Naive thymus-derived CD8-positive, alpha-beta T cell (primary cell): ENCODE data around the gene MEAK7. TPM values are rescaled to one million over a fixed set of nuclear protein-coding genes. Genes with fewer than 3 reads are reported as not detected.

Experiments
- ATAC-seq, 2 donors: fragments of 150-1000 bp; cut with Tn5 transposase in 1 of 2; sonication (Bioruptor Pico), chemical (Tn5 transposase) in 1 of 2; 1 replicate in 1 of 2; 2 replicates in 1 of 2; pipeline ENCODE4 v1.10.0; 2021; ENCODE audit warnings: mild to moderate bottlenecking in 2 of 2, moderate library complexity in 2 of 2
- POLR2A ChIA-PET: fragments of 350-600 bp; sonication (Branson Sonifier 250); formaldehyde crosslinking; loops from one replicate; lab custom pipeline; 2021; ENCODE audit warnings: antibody characterized with exemption; lab: Charles Lee
- DNase-seq, 10 donors: peaks; one replicate each; pipeline versions ENCODE4 v3.0.0 to v3.0.0-alpha.2; 2020 to 2022
- H3K27ac Mint-ChIP-seq, 10 donors: one replicate each; pipeline ENCODE4 v1.8.0; 2020 to 2022; ENCODE audit warnings: mild to moderate bottlenecking in 10 of 10, mixed read lengths in 10 of 10, moderate library complexity in 4 of 10, inconsistent platforms in 1 of 10
- H3K27me3 Mint-ChIP-seq, 5 donors: one replicate each; pipeline ENCODE4 v1.8.0; 2021 to 2022; ENCODE audit warnings: mixed read lengths in 5 of 5
- H3K36me3 Mint-ChIP-seq, 3 donors: one replicate each; pipeline ENCODE4 v1.8.0; 2020 to 2022; ENCODE audit warnings: mixed read lengths in 3 of 3, mild to moderate bottlenecking in 2 of 3, inconsistent platforms in 1 of 3
- H3K4me1 Mint-ChIP-seq, 4 donors: one replicate each; pipeline ENCODE4 v1.8.0; 2021 to 2022; ENCODE audit warnings: mixed read lengths in 4 of 4
- H3K4me3 Mint-ChIP-seq, 10 donors: one replicate each; pipeline ENCODE4 v1.8.0; 2020 to 2022; ENCODE audit warnings: mild to moderate bottlenecking in 10 of 10, mixed read lengths in 10 of 10, moderate library complexity in 6 of 10, inconsistent platforms in 1 of 10
- H3K9me3 Mint-ChIP-seq, 9 donors: one replicate each; pipeline ENCODE4 v1.8.0; 2020 to 2022; ENCODE audit warnings: mixed read lengths in 9 of 9, mild to moderate bottlenecking in 3 of 9, inconsistent platforms in 1 of 9, moderate library complexity in 1 of 9
- polyA plus RNA-seq, 3 donors: library from polyadenylated mRNA; unstranded; fragments of 300-500 nt; fragmentation: Illumina TruSeq; gene quantifications; one replicate each; pipeline ENCODE4 v1.2.3, GENCODE V29; 2021
- total RNA-seq, 8 experiments: library from RNA in 2 of 8; stranded (reverse) in 2 of 8; gene quantifications; one replicate each; pipeline ENCODE4 v1.2.3 and lab custom pipeline; 2021 to 2026

Gene MEAK7, protein sequence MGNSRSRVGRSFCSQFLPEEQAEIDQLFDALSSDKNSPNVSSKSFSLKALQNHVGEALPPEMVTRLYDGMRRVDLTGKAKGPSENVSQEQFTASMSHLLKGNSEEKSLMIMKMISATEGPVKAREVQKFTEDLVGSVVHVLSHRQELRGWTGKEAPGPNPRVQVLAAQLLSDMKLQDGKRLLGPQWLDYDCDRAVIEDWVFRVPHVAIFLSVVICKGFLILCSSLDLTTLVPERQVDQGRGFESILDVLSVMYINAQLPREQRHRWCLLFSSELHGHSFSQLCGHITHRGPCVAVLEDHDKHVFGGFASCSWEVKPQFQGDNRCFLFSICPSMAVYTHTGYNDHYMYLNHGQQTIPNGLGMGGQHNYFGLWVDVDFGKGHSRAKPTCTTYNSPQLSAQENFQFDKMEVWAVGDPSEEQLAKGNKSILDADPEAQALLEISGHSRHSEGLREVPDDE
- total RNA-seq, result 1 to 10 TPM; 7.1 to 8.9 TPM
- polyA plus RNA-seq, result 1 to 10 TPM; 3.7 to 6.7 (median 4.6) TPM
- total RNA-seq (lab: John Stamatoyannopoulos, UW), result 2.0 to 14.6 (median 5.5) reads per million in 6 experiments

DNA sequence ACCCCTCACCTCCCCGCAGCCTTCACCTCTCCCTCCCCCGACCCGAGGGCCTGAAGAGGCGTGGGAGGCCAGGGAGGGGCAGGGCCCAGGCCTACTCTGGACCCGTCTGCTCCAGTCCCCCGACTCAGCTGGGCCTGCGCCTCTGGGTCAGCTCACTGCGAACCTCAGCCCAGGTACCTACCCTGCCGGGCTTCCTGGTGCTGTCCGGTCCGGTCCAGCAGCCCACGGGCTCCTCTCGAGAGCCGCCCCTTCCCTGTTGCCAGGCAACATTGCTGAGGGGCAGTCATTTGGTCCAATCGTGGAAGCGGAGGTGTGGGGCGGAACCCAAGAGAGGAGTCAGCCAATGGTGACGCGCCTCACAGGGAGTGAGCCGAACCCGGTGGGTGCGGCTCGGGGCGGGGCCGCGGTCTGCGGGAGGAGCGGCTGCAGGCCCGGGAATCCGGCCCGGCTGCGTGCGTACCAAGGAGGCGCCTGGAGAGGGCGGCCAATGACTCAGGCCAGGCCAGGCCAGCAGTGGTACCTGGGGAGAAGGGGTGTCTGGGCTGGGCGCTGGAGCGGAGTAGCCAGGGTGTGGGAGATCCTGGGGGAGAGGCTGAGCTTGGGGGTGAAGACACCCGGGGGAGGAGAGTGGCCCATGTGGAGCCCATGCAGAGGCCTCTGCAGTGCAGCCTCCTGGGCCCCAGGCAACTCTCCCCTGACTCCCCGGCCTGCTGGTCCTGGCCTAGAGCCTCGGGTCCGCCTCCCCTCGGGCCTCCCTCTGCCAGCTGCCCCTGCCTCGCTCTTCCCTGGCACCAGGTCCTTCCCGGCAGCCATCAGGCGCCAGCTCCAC lies at the start of gene MEAK7:
Gene MEAK7 (minus strand): TSS at position 240 of the 829 bp plus-strand sequence. CDS start 6,573 bp downstream, outside the sequence.
- DNase-seq (peak; percentile 92 to 98 (median 97)), ATAC-seq (peak; percentile 95 to 97)
- H3K9me3 Mint-ChIP-seq, result no peaks in the 10 kb centered on the region
- H3K36me3 Mint-ChIP-seq, result peaks cover 0 to 7% (median 0%) of the 10 kb centered on the region in 3 donors
- peaks cover 19 to 68% (median 60%) of the 10 kb centered on the region in 4 donors for H3K4me1 Mint-ChIP-seq
- H3K27ac Mint-ChIP-seq, result peak within 1 kb of the TSS; percentile 74 to 93 (median 82)
- no peaks in the 10 kb centered on the region for H3K27me3 Mint-ChIP-seq
- POLR2A ChIA-PET, result interaction anchor here (0.5 to 3.1 kb wide), 13 partner anchors 10 to 388 kb away, joined by 3 to 10 read pairs (median 4); partner anchors contain the start of genes COTL1 and MBTPS1
- H3K4me3 Mint-ChIP-seq, result peak within 1 kb of the TSS; percentile 82 to 94 (median 90)

DNA sequence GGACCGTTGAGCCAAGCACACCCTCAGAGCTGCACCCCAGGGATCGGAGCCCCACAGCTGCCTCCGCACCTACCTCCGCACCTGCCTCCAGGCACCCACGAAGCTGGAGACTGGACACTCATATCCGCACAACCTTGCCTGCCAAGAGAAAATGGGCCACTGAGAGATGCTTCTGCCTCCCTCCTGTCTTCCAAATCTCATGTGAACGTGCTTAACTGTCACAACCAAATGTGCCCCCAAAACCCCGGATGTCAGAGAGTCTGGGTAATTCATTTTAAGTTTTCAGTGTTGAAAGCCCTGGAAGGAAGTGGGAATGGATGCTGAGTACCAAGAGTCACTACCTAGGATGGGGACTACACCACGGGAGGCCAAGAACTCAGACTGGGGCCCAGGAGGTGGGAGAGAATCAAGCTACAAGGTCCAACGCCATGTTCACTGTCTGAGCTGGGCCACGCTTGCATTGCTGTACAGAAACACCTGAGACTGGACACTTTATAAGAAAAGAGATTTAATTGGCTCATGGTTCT lies 49.5 kb upstream of the MEAK7 start:
- peak overlapping the region; percentile 82 to 99 (median 90) for H3K4me3 Mint-ChIP-seq
- peak in 9 of 10 donors; percentile 29 to 85 (median 74) for DNase-seq
- ATAC-seq, result peak; percentile 59 to 82
- POLR2A ChIA-PET, result interaction anchor here (0.7 to 3.6 kb wide), 14 partner anchors 10 to 62 kb away, joined by 3 to 16 read pairs (median 4); no protein-coding TSS in a partner anchor
- H3K9me3 Mint-ChIP-seq, result no peaks in the 10 kb centered on the region
- H3K27me3 Mint-ChIP-seq, result no peaks in the 10 kb centered on the region
- peaks cover 0 to 1% (median 0%) of the 10 kb centered on the region in 3 donors for H3K36me3 Mint-ChIP-seq
- peak overlapping the region; percentile 85 to 98 (median 94) for H3K27ac Mint-ChIP-seq
- peaks cover 41 to 60% (median 57%) of the 10 kb centered on the region in 4 donors for H3K4me1 Mint-ChIP-seq

DNA sequence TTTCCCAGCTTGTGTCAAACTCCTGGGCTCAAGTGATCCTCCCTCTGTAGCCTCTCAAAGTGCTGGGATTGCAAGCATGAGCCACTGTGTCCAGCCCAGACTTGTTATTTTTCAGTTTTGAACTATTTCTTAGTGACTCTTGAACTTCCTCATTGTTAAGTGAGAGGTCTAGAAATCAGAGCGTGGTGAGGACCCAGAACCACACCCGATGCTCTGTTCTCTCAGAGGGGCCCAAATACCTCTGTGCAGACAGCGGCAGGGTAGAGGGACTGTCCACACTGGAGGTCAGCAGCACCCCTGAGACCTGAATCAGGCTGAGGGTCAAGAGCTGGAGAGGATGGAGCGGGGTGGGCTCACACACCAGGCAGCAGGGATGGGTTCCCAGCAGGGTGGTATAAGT lies 47.7 kb upstream of the MEAK7 start:
- no peaks in the 10 kb centered on the region for H3K27me3 Mint-ChIP-seq
- peak overlapping the region; percentile 85 to 98 (median 94) for H3K27ac Mint-ChIP-seq
- H3K4me1 Mint-ChIP-seq, result peaks cover 42 to 70% (median 65%) of the 10 kb centered on the region in 4 donors
- DNase-seq (peak in 1 of 10 donors; percentile 16), ATAC-seq (no peak)
- H3K4me3 Mint-ChIP-seq, result peak overlapping the region; percentile 82 to 99 (median 90)
- H3K9me3 Mint-ChIP-seq, result no peaks in the 10 kb centered on the region
- POLR2A ChIA-PET, result interaction anchor here (0.6 to 3.6 kb wide), 15 partner anchors 9 to 96 kb away, joined by 3 to 16 read pairs (median 5); partner anchors contain the start of genes COTL1 and KLHL36
- H3K36me3 Mint-ChIP-seq, result peaks cover 0 to 2% (median under 1%) of the 10 kb centered on the region in 3 donors

DNA sequence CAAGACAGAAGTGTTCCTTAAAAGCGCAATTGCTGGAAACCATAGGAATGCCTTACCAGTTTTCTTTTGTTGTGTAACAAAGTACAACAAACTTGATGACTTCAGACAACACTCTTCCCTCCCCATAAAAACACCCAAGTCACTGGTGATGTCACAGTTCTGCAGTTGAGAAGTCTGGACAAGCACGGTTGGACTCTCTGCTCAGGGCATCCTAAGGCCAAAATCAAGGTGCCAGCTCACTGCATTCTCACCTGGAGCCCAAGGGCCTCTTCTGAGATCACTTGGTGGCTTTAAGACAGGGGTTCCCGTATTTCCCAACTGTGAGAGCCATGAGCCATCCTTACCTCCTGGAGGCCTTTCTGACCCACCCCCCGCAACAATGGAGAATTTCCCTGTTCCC lies 45.6 kb upstream of the MEAK7 start:
- Mint-ChIP-seq H3K27me3 (peaks cover 0 to 2% (median 0%) of the 10 kb centered on the region in 5 donors), H3K4me3 (peak overlapping the region; percentile 26 to 93 (median 82)), H3K4me1 (peaks cover 48 to 74% (median 67%) of the 10 kb centered on the region in 4 donors), H3K36me3 (peaks cover 0 to 8% (median 2%) of the 10 kb centered on the region in 3 donors), H3K27ac (peak overlapping the region; percentile 75 to 100 (median 98)), H3K9me3 (no peaks in the 10 kb centered on the region)
- POLR2A ChIA-PET, result interaction anchor here (0.5 to 2.6 kb wide), 10 partner anchors 10 to 68 kb away, joined by 3 to 26 read pairs (median 7); partner anchors contain the start of gene COTL1
- no peak for DNase-seq
- no peak for ATAC-seq

DNA sequence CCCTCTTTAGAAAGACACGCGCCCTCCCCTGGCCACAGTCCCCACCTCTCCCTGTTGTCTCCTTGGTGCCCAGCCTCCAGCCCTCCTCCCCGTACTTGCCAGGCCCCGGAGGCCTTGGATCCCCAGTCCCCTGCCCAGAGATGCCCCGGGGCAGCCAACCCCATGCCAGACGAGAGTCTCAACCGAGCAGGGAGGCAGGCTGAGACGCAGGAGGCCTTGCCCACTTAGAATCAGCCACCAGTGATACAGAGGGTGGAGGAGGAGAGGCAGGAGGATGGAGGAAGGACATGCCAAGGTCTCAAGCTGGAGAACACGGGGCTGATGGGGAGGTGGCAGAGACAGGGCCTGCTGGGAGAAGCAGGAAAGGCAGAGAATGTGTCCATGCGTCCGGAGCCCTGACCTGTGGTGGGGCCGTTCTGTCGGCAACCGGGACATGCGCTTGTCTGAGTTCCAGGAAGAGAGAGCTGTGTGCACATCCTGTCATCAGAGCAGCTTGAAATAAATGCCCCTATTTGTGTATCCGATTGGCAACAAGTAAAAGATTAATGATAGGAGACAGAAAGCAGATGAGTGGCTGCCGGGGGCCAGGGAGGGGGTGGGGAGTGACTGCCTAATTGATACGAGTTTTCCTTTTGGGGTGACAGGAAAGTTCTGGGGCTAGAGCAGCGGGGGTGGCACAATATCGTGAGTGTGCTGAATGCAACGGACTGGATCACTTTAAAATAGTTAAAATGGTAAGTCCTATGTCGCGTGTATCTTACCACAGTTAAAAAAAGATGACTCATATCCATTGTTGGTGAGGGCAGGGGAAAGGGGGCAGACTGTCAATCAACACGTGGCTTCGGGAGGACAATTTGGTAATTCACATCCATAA lies 44.7 kb upstream of the MEAK7 start:
- POLR2A ChIA-PET, result interaction anchor here (0.6 to 2.6 kb wide), 18 partner anchors 9 to 362 kb away, joined by 3 to 26 read pairs (median 6); partner anchors contain the start of genes COTL1 and TAF1C
- peaks cover 0 to 2% (median 0%) of the 10 kb centered on the region in 5 donors for H3K27me3 Mint-ChIP-seq
- peak overlapping the region; percentile 95 to 100 (median 98) for H3K27ac Mint-ChIP-seq
- H3K9me3 Mint-ChIP-seq, result no peaks in the 10 kb centered on the region
- peaks cover 0 to 8% (median 2%) of the 10 kb centered on the region in 3 donors for H3K36me3 Mint-ChIP-seq
- peaks cover 49 to 74% (median 67%) of the 10 kb centered on the region in 4 donors for H3K4me1 Mint-ChIP-seq
- ATAC-seq (peak; percentile 51 to 59), DNase-seq (peak in 7 of 10 donors; percentile 10 to 63 (median 41))
- H3K4me3 Mint-ChIP-seq, result peak overlapping the region; percentile 85 to 94 (median 91)

DNA sequence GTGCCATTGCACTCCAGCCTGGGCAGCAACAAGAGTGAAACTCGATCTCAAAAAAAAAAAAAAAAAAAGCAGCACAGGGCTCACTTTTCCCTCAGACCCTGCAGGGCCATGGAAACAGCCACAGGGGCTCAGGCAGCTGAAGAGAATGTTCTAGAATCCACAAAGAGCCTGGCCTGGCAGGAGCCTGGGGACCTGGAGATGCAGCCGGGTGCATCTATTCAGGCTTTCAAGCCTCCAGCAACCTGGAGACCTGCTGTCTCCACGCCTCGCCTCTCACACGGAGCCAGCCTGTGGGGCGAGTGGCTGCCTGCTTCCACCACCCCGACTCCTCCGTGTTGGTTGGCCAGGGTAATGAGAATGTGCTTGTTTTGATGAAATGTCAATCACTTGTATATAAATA lies 44.0 kb upstream of the MEAK7 start:
- peaks cover 0 to 8% (median 2%) of the 10 kb centered on the region in 3 donors for H3K36me3 Mint-ChIP-seq
- H3K9me3 Mint-ChIP-seq, result no peaks in the 10 kb centered on the region
- DNase-seq (no peak), ATAC-seq (peak in 1 of 2 donors; percentile 8)
- H3K27me3 Mint-ChIP-seq, result peaks cover 0 to 2% (median 0%) of the 10 kb centered on the region in 5 donors
- POLR2A ChIA-PET, result interaction anchor here (0.7 to 2.6 kb wide), 16 partner anchors 9 to 362 kb away, joined by 3 to 26 read pairs (median 6); partner anchors contain the start of genes COTL1 and TAF1C
- peaks cover 45 to 72% (median 63%) of the 10 kb centered on the region in 4 donors for H3K4me1 Mint-ChIP-seq
- peak overlapping the region in 8 of 10 donors; percentile 85 to 94 (median 92) for H3K4me3 Mint-ChIP-seq
- H3K27ac Mint-ChIP-seq, result peak overlapping the region in 9 of 10 donors; percentile 95 to 100 (median 98)

DNA sequence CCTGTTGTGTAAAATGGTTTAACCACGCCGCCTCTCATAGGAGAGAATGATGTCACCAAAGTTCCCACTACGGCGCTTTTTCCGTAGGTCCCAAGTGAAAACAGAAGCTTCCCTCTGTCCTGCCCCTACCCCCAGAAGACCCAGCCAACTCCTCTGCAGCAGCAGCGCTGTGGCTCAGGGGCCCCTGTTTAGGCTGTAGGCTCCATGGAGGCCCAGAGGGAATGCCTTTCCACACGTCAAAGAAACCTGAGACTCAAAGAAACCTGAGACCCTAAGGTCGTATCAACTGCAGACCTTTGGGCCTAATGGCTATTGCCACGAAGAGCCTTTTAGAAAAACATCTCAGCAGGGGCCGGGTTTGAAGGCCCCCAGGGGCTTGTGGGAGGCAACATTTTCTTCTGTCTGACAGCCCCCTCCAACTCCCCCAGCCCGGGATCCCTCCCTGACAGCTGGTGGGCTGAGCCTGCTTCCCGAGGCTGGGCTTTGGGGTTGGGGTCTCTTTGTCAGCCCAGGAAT lies 43.1 kb upstream of the MEAK7 start:
- POLR2A ChIA-PET, result interaction anchor here (0.7 to 1.2 kb wide), 4 partner anchors 33 to 66 kb away, joined by 3 to 5 read pairs (median 4); no protein-coding TSS in a partner anchor
- H3K27ac Mint-ChIP-seq, result peak overlapping the region in 6 of 10 donors; percentile 43 to 98 (median 78)

DNA sequence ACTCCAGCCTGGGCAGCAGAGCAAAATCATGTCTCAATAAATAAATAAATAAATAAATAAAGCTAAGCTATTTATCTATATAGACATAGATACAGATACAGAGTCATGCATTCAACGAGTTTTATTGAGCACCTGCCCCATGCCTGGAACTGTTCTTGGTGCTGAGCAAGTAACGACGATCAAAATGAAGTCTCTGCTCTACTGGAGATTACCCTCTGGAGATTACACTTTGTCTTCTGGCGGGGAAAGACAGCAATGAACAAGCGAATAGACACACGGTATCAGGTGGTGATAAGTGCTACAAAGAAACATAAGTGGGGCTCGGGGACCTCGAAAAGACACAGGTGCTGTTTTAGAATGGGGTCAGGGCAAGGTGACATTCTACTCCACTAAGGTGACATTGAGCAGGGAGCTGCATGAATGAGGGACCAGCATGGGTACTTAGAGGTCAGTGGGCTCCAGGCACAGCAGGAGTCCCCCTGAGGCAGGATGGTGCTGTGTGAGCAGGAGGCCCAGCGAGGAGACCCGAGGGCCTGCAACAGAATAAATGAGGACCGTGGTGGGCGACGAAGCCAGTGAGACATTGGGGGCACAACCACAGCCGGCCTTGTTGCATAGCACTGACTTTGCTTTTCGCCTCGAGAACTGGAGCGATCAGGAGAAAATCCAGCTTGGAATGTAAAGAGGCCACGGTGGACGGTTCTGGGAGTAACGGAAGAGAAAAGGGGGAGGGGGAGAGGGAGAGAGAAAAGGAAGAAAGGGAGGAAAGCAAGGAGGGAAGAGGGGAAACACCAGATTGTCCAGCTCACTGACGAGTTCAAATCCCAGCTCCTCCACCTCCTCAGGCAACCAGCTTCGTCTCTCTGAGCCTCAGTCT lies 42.4 kb upstream of the MEAK7 start:
- peak overlapping the region in 6 of 10 donors; percentile 6 to 65 (median 36) for H3K4me3 Mint-ChIP-seq

More for the DNA sequence above, 43.1 kb upstream of the MEAK7 start:
- H3K36me3 Mint-ChIP-seq, result peaks cover 0 to 8% (median 2%) of the 10 kb centered on the region in 3 donors
- no peaks in the 10 kb centered on the region for H3K9me3 Mint-ChIP-seq
- DNase-seq, result no peak
- H3K4me3 Mint-ChIP-seq, result peak overlapping the region in 2 of 10 donors; percentile 29 to 49
- H3K27me3 Mint-ChIP-seq, result peaks cover 0 to 2% (median 0%) of the 10 kb centered on the region in 5 donors
- peaks cover 41 to 69% (median 57%) of the 10 kb centered on the region in 4 donors for H3K4me1 Mint-ChIP-seq
- ATAC-seq, result no peak

DNA sequence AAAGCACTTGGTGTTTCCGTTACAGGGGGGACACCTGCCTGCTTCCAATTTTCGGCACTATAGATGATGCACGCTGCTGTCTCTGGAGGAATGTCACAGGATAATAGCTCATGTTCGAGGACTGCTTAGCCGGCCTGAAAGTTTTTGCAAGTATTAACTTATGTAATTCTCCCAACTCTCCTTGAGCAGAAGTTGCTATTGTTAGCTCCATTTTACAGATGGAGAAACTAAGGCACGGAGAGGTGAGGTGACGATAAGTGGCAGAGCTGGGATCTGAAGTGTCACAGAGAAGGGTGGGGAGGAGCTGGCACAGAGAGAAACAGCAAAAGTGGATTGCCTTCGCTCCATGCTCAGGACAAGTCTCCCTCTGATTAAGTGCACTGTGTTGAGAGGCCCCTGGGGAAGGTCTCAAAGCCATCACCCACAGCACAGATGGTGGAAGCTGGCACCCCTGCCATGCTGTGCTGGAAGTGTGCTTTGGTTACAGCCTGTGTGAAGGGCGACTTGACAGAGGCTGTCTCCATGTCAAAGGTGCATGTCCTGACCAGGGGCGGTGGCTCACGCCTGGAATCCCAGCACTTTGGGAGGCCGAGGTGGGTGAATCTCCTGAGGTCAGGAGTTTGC lies 40.8 kb upstream of the MEAK7 start:
- POLR2A ChIA-PET, result interaction anchor here (0.6 to 0.9 kb wide), 2 partner anchors 31 to 101 kb away, joined by 3 read pairs; no protein-coding TSS in a partner anchor
- DNase-seq (no peak), ATAC-seq (no peak)
- H3K9me3 Mint-ChIP-seq, result no peaks in the 10 kb centered on the region
- peaks cover 30 to 58% (median 42%) of the 10 kb centered on the region in 4 donors for H3K4me1 Mint-ChIP-seq
- peak overlapping the region in 3 of 10 donors; percentile 8 to 61 (median 30) for H3K4me3 Mint-ChIP-seq
- peak overlapping the region in 4 of 10 donors; percentile 45 to 74 (median 54) for H3K27ac Mint-ChIP-seq
- H3K27me3 Mint-ChIP-seq, result peaks cover 0 to 2% (median 0%) of the 10 kb centered on the region in 5 donors
- peaks cover 0 to 8% (median 2%) of the 10 kb centered on the region in 3 donors for H3K36me3 Mint-ChIP-seq

More for the DNA sequence above, 42.4 kb upstream of the MEAK7 start:
- POLR2A ChIA-PET, result interaction anchor here (0.7 to 0.9 kb wide), 3 partner anchors 32 to 64 kb away, joined by 3 to 4 read pairs (median 4); no protein-coding TSS in a partner anchor
- DNase-seq (no peak), ATAC-seq (no peak)
- Mint-ChIP-seq H3K9me3 (no peaks in the 10 kb centered on the region), H3K27me3 (peaks cover 0 to 2% (median 0%) of the 10 kb centered on the region in 5 donors), H3K36me3 (peaks cover 0 to 8% (median 2%) of the 10 kb centered on the region in 3 donors), H3K27ac (peak overlapping the region; percentile 63 to 98 (median 84)), H3K4me1 (peaks cover 35 to 65% (median 51%) of the 10 kb centered on the region in 4 donors)
